Measurements from ENCODE around the gene CTBP1. TPM values are rescaled to one million over a fixed set of nuclear protein-coding genes. Genes with fewer than 3 reads are reported as not detected.

Gene CTBP1
- total RNA-seq, 1 experiment from 2014 or later: 153 TPM

- no peaks in the 10 kb centered on the region for H3K36me3 ChIP-seq (ENCODE audit: low read depth)
- TF ChIP-seq EZH2 (IDR thresholded peaks at IDR 0.05; ENCODE audit: low read depth): no peak
Observed at GRCh38 chr4:1230971-1231636, 17.8 kb downstream of the CTBP1 start.

GRCh38 chr4:1230316-1230715 is 18.6 kb downstream of the CTBP1 start:
- ChIA-PET POLR2A (ENCODE audit: unreplicated experiment) (interaction anchor here (0.7 kb wide), 1 partner anchor 25 kb away, joined by 3 read pairs; no protein-coding TSS in a partner anchor), CTCF (no interaction called here)
- no peaks in the 10 kb centered on the region for H3K27me3 ChIP-seq (ENCODE audit: insufficient read depth, low read depth)
- H4K20me1 ChIP-seq (ENCODE audit: insufficient read depth): peaks cover 25% of the 10 kb centered on the region
- BruUV-seq (replicated peaks): no TSS peak
- no peaks in the 10 kb centered on the region for H3K79me2 ChIP-seq (ENCODE audit: low read depth)
- H3K4me3 ChIP-seq: no peak overlapping the region
- H3K4me1 ChIP-seq (replicated peaks; ENCODE audit: insufficient read depth): no peaks in the 10 kb centered on the region
- H3F3A ChIP-seq (ENCODE audit: insufficient read depth, low read depth): no peaks in the 10 kb centered on the region; the same call in 1 of the 2 replicates
- H3K9me2 ChIP-seq (ENCODE audit: insufficient read depth): no peaks in the 10 kb centered on the region
- no peak overlapping the region for H3K27ac ChIP-seq
- H2AFZ ChIP-seq: no peak overlapping the region
- no peak overlapping the region for H3K4me2 ChIP-seq
- no peaks in the 10 kb centered on the region for H3K9me3 ChIP-seq (ENCODE audit: insufficient read depth, low read depth)
- TF ChIP-seq EZH2 (IDR thresholded peaks at IDR 0.05; ENCODE audit: low read depth) (no peak), CTCF (conservative IDR thresholded peaks at IDR 0.05) (no peak)
- intact Hi-C loops (cut with micrococcal nuclease; ENCODE audit: unreplicated experiment): no loop called here
- DNase-seq: no peak
- H3K36me3 ChIP-seq (ENCODE audit: low read depth): no peaks in the 10 kb centered on the region

More at GRCh38 chr4:1230971-1231636, 17.8 kb downstream of the CTBP1 start:
- Histone ChIP-seq H3K4me2 (no peak overlapping the region), H3K27ac (no peak overlapping the region), H3K4me1 (replicated peaks; ENCODE audit: insufficient read depth) (no peaks in the 10 kb centered on the region), H2AFZ (no peak overlapping the region), H3K79me2 (ENCODE audit: low read depth) (no peaks in the 10 kb centered on the region), H3F3A (ENCODE audit: insufficient read depth, low read depth) (no peaks in the 10 kb centered on the region; the same call in 1 of the 2 replicates), H3K4me3 (no peak overlapping the region), H3K9me3 (ENCODE audit: insufficient read depth, low read depth) (no peaks in the 10 kb centered on the region), H3K27me3 (ENCODE audit: insufficient read depth, low read depth) (no peaks in the 10 kb centered on the region), H3K9me2 (ENCODE audit: insufficient read depth) (no peaks in the 10 kb centered on the region), H4K20me1 (ENCODE audit: insufficient read depth) (peaks cover 32% of the 10 kb centered on the region)
- DNase-seq: no peak
- intact Hi-C loops (cut with micrococcal nuclease; ENCODE audit: unreplicated experiment): no loop called here
- ChIA-PET POLR2A (ENCODE audit: unreplicated experiment) (interaction anchor here (0.7 kb wide), 1 partner anchor 26 kb away, joined by 3 read pairs; no protein-coding TSS in a partner anchor), CTCF (no interaction called here)
- BruUV-seq (replicated peaks): no TSS peak

GRCh38 chr4:1229117-1229849 is 19.6 kb downstream of the CTBP1 start:
- Histone ChIP-seq H3K4me1 (replicated peaks; ENCODE audit: insufficient read depth) (no peaks in the 10 kb centered on the region), H3K4me2 (no peak overlapping the region), H3K9me3 (ENCODE audit: insufficient read depth, low read depth) (no peaks in the 10 kb centered on the region), H3K36me3 (ENCODE audit: low read depth) (0 out of 2 replicates have a peak, but pooled peaks cover 5% of the 10 kb centered on the region), H3K27me3 (ENCODE audit: insufficient read depth, low read depth) (no peaks in the 10 kb centered on the region), H2AFZ (no peak overlapping the region), H3K27ac (no peak overlapping the region), H3K4me3 (no peak overlapping the region), H4K20me1 (ENCODE audit: insufficient read depth) (peaks cover 21% of the 10 kb centered on the region), H3K79me2 (ENCODE audit: low read depth) (no peaks in the 10 kb centered on the region), H3K9me2 (ENCODE audit: insufficient read depth) (no peaks in the 10 kb centered on the region), H3F3A (ENCODE audit: insufficient read depth, low read depth) (no peaks in the 10 kb centered on the region; the same call in 1 of the 2 replicates)
- intact Hi-C loops (cut with micrococcal nuclease; ENCODE audit: unreplicated experiment): no loop called here
- POLR2A ChIA-PET (ENCODE audit: unreplicated experiment): no interaction called here
- CTCF ChIA-PET: no interaction called here
- TF ChIP-seq CTCF (conservative IDR thresholded peaks at IDR 0.05) (no peak), EZH2 (IDR thresholded peaks at IDR 0.05; ENCODE audit: low read depth) (no peak)
- DNase-seq: no peak
- no TSS peak for BruUV-seq (replicated peaks)
